Trophoblast cell (in vitro differentiated cells and primary cell): ENCODE measurements around the gene FIBCD1.
A peak's percentile ranks its signal among the peaks of the same experiment; 100 is the strongest.

Experiments used
- DNase-seq, 2 donors: peaks; one replicate each; pipeline ENCODE4 v3.0.0-alpha.2; 2016
- H2AFZ ChIP-seq: 2 replicates; pipeline ENCODE4 v1.6.1; 2013; ENCODE audit warnings: low read length, moderate library complexity, mild to moderate bottlenecking; ENCODE audit not compliant: insufficient read depth, poor library complexity
- H2AK5ac ChIP-seq: 2 replicates; pipeline ENCODE4 v1.6.1; 2013; ENCODE audit warnings: mild to moderate bottlenecking, low read length
- H2BK120ac ChIP-seq: 2 replicates; pipeline ENCODE4 v1.6.1; 2013; ENCODE audit warnings: low read length, mild to moderate bottlenecking, moderate library complexity; ENCODE audit not compliant: insufficient read depth, poor library complexity
- H2BK12ac ChIP-seq: 2 replicates; pipeline ENCODE4 v1.6.1; 2013; ENCODE audit warnings: mild to moderate bottlenecking, low read length, moderate library complexity
- H2BK5ac ChIP-seq: 2 replicates; pipeline ENCODE4 v1.6.1; 2013; ENCODE audit warnings: low read length, low read depth, moderate library complexity, mild to moderate bottlenecking; ENCODE audit not compliant: poor library complexity
- H3K14ac ChIP-seq: 2 replicates; pipeline ENCODE4 v1.6.1; 2013; ENCODE audit warnings: mild to moderate bottlenecking, low read length
- H3K18ac ChIP-seq: 2 replicates; pipeline ENCODE4 v1.6.1; 2013; ENCODE audit warnings: mild to moderate bottlenecking, low read length
- H3K23ac ChIP-seq: 2 replicates; pipeline ENCODE4 v1.6.1; 2013; ENCODE audit warnings: low read length
- H3K27ac ChIP-seq: 2 replicates; pipeline ENCODE4 v1.5.1; 2013; ENCODE audit warnings: low read depth, mild to moderate bottlenecking, inconsistent platforms, low read length, moderate library complexity
- H3K27me3 ChIP-seq: 2 replicates; pipeline ENCODE4 v1.6.1; 2013; ENCODE audit warnings: inconsistent platforms, mild to moderate bottlenecking, low read length, moderate library complexity; ENCODE audit not compliant: insufficient read depth
- H3K36me3 ChIP-seq, 2 experiments: 1 replicate in 1 of 2; 2 replicates in 1 of 2; pipeline ENCODE4 v1.6.1; 2013; ENCODE audit warnings: low read length in 2 of 2, mild to moderate bottlenecking in 2 of 2, moderate library complexity in 1 of 2; ENCODE audit not compliant: insufficient read depth in 2 of 2, control insufficient read depth in 1 of 2
- H3K4ac ChIP-seq: 2 replicates; pipeline ENCODE4 v1.6.1; 2013; ENCODE audit warnings: low read depth, mild to moderate bottlenecking, low read length, moderate library complexity
- H3K4me1 ChIP-seq, 2 experiments: 1 replicate in 1 of 2; 2 replicates in 1 of 2; pipeline ENCODE4 v1.6.1; 2013; ENCODE audit warnings: low read length in 2 of 2, mild to moderate bottlenecking in 2 of 2, moderate library complexity in 1 of 2; ENCODE audit not compliant: insufficient read depth in 2 of 2, control insufficient read depth in 1 of 2
- H3K4me2 ChIP-seq: 2 replicates; pipeline ENCODE4 v1.6.1; 2013; ENCODE audit warnings: inconsistent platforms, mild to moderate bottlenecking, low read length, moderate library complexity
- H3K4me3 ChIP-seq: 2 replicates; pipeline ENCODE4 v1.5.1; 2013; ENCODE audit warnings: mild to moderate bottlenecking, low read depth, low read length, inconsistent platforms
- H3K79me1 ChIP-seq: one replicate; pipeline ENCODE4 v1.6.1; 2013; ENCODE audit warnings: low read length
- H3K79me2 ChIP-seq: 2 replicates; pipeline ENCODE4 v1.6.1; 2013; ENCODE audit warnings: low read length, mild to moderate bottlenecking; ENCODE audit not compliant: control insufficient read depth, insufficient read depth, poor library complexity
- H3K9ac ChIP-seq: 2 replicates; pipeline ENCODE4 v1.6.1; 2013; ENCODE audit warnings: mild to moderate bottlenecking, low read length
- H3K9me3 ChIP-seq: 2 replicates; pipeline ENCODE4 v1.6.1; 2013; ENCODE audit warnings: low read depth, mild to moderate bottlenecking, control low read depth, inconsistent platforms, low read length; ENCODE audit not compliant: insufficient read depth
- H4K12ac ChIP-seq: 2 replicates; pipeline ENCODE4 v1.6.1; 2013; ENCODE audit warnings: low read depth, mild to moderate bottlenecking, low read length, moderate library complexity
- H4K8ac ChIP-seq: 2 replicates; pipeline ENCODE4 v1.6.1; 2013; ENCODE audit warnings: low read depth, mild to moderate bottlenecking, low read length, moderate library complexity
- H4K91ac ChIP-seq: one replicate; pipeline ENCODE4 v1.6.1; 2013; ENCODE audit warnings: low read depth, mild to moderate bottlenecking, low read length, moderate library complexity
- WGBS: extraction: QIAGEN DNeasy Blood & Tissue Kit; methylation state at CpG from one replicate; pipeline ENCODE4 v1.1.7; 2013; ENCODE audit warnings: missing lambda C conversion rate; ENCODE audit not compliant: insufficient read length, insufficient coverage; ENCODE audit errors: extremely low coverage; 5-methylcytosine and 5-hydroxymethylcytosine counted together

Gene FIBCD1

GRCh38 chr9:130942679-130943078 is 3.6 kb upstream of the FIBCD1 start:
- no peak overlapping the region for H3K18ac ChIP-seq
- no peak for DNase-seq

GRCh38 chr9:130942084-130942483 is 3.0 kb upstream of the FIBCD1 start:
- no peaks in the 10 kb centered on the region for H3K9me3 ChIP-seq
- no CpG with 5 or more reads among the region's 6 CpGs for WGBS

More at GRCh38 chr9:130942679-130943078, 3.6 kb upstream of the FIBCD1 start:
- H3K4me3 ChIP-seq: no peak overlapping the region
- H3K4me2 ChIP-seq: no peak overlapping the region
- no peak overlapping the region for H2AFZ ChIP-seq
- no peaks in the 10 kb centered on the region for H3K9me3 ChIP-seq
- no peak overlapping the region for H4K8ac ChIP-seq
- H3K79me2 ChIP-seq: no peaks in the 10 kb centered on the region
- H4K91ac ChIP-seq: no peak overlapping the region
- H3K23ac ChIP-seq: no peak overlapping the region
- no peak overlapping the region for H3K9ac ChIP-seq
- H3K14ac ChIP-seq: no peak overlapping the region
- H2BK120ac ChIP-seq: no peak overlapping the region
- no peak overlapping the region for H2BK5ac ChIP-seq
- no peaks in the 10 kb centered on the region for H3K79me1 ChIP-seq
- WGBS: no CpG with 5 or more reads among the region's 10 CpGs
- H3K4me1 ChIP-seq: peaks cover 3 to 7% of the 10 kb centered on the region in 2 experiments
- H4K12ac ChIP-seq: no peak overlapping the region
- no peak overlapping the region for H2BK12ac ChIP-seq
- H3K27me3 ChIP-seq: peaks cover 28% of the 10 kb centered on the region
- no peak overlapping the region for H2AK5ac ChIP-seq
- no peak overlapping the region for H3K4ac ChIP-seq
- H3K27ac ChIP-seq: no peak overlapping the region
- H3K36me3 ChIP-seq: no peaks in the 10 kb centered on the region

GRCh38 chr9:130940693-130941576 is 1.9 kb upstream of the FIBCD1 start:
- no peak overlapping the region for H2BK12ac ChIP-seq
- no peak overlapping the region for H3K18ac ChIP-seq
- DNase-seq: peak; percentile 84 to 92
- no peak overlapping the region for H3K27ac ChIP-seq
- peaks cover 32% of the 10 kb centered on the region for H3K27me3 ChIP-seq
- no peak overlapping the region for H3K9ac ChIP-seq
- no peak overlapping the region for H4K12ac ChIP-seq
- H3K4ac ChIP-seq: no peak overlapping the region
- no peak overlapping the region for H2AK5ac ChIP-seq
- no peak overlapping the region for H4K91ac ChIP-seq
- H3K79me2 ChIP-seq: no peaks in the 10 kb centered on the region
- no peak overlapping the region for H2AFZ ChIP-seq
- H3K23ac ChIP-seq: no peak overlapping the region
- H2BK5ac ChIP-seq: no peak overlapping the region
- peak overlapping the region; percentile 8 for H3K4me2 ChIP-seq
- no peak overlapping the region for H2BK120ac ChIP-seq
- no peaks in the 10 kb centered on the region for H3K79me1 ChIP-seq
- peaks cover 14 to 17% of the 10 kb centered on the region in 2 experiments for H3K4me1 ChIP-seq
- H3K36me3 ChIP-seq: no peaks in the 10 kb centered on the region
- H3K14ac ChIP-seq: no peak overlapping the region
- no peak overlapping the region for H3K4me3 ChIP-seq
- WGBS: no CpG with 5 or more reads among the region's 36 CpGs
- no peak overlapping the region for H4K8ac ChIP-seq
- no peaks in the 10 kb centered on the region for H3K9me3 ChIP-seq

More at GRCh38 chr9:130942084-130942483, 3.0 kb upstream of the FIBCD1 start:
- H4K12ac ChIP-seq: no peak overlapping the region
- no peak overlapping the region for H3K9ac ChIP-seq
- H2BK5ac ChIP-seq: no peak overlapping the region
- DNase-seq: no peak
- H3K27ac ChIP-seq: no peak overlapping the region
- H4K91ac ChIP-seq: no peak overlapping the region
- H3K4ac ChIP-seq: no peak overlapping the region
- no peak overlapping the region for H4K8ac ChIP-seq
- H3K18ac ChIP-seq: no peak overlapping the region
- no peaks in the 10 kb centered on the region for H3K36me3 ChIP-seq
- no peak overlapping the region for H3K14ac ChIP-seq
- H3K79me2 ChIP-seq: no peaks in the 10 kb centered on the region
- no peak overlapping the region for H3K4me3 ChIP-seq
- H3K4me1 ChIP-seq: peaks cover 3 to 7% of the 10 kb centered on the region in 2 experiments
- no peaks in the 10 kb centered on the region for H3K79me1 ChIP-seq
- H2BK12ac ChIP-seq: no peak overlapping the region
- no peak overlapping the region for H2BK120ac ChIP-seq
- no peak overlapping the region for H3K23ac ChIP-seq
- H3K4me2 ChIP-seq: no peak overlapping the region
- peaks cover 32% of the 10 kb centered on the region for H3K27me3 ChIP-seq
- H2AK5ac ChIP-seq: no peak overlapping the region
- H2AFZ ChIP-seq: no peak overlapping the region

- H3K23ac ChIP-seq: no peak overlapping the region
- H4K91ac ChIP-seq: no peak overlapping the region
- no peak overlapping the region for H2BK5ac ChIP-seq
- H2BK12ac ChIP-seq: no peak overlapping the region
- H3K79me2 ChIP-seq: no peaks in the 10 kb centered on the region
- H3K4me3 ChIP-seq: no peak overlapping the region
- H3K4me1 ChIP-seq: peaks cover 20 to 23% of the 10 kb centered on the region in 2 experiments
- no peak overlapping the region for H3K18ac ChIP-seq
- H3K27ac ChIP-seq: no peak overlapping the region
- H3K14ac ChIP-seq: no peak overlapping the region
- H3K9ac ChIP-seq: no peak overlapping the region
- peaks cover 32% of the 10 kb centered on the region for H3K27me3 ChIP-seq
- no peak overlapping the region for H2AFZ ChIP-seq
- H2BK120ac ChIP-seq: no peak overlapping the region
- DNase-seq: no peak
- no peak overlapping the region for H4K12ac ChIP-seq
- no peak overlapping the region for H3K4ac ChIP-seq
- H3K36me3 ChIP-seq: no peaks in the 10 kb centered on the region
- no CpG with 5 or more reads among the region's 32 CpGs for WGBS
- H3K4me2 ChIP-seq: no peak overlapping the region
- H3K9me3 ChIP-seq: no peaks in the 10 kb centered on the region
- H3K79me1 ChIP-seq: no peaks in the 10 kb centered on the region
- no peak overlapping the region for H2AK5ac ChIP-seq
- H4K8ac ChIP-seq: no peak overlapping the region
Measured at GRCh38 chr9:130940027-130940549, 1.0 kb upstream of the FIBCD1 start.
